Liver (tissue), 9 donors: ENCODE results near the gene RTL1. TPM values are rescaled to one million over a fixed set of nuclear protein-coding genes. Genes with fewer than 3 reads are reported as not detected.

Experiments used
- DNase-seq: peaks from one replicate; pipeline ENCODE4 v3.0.0-alpha.2; 2017; ENCODE audit warnings: low spot score
- H3K27ac ChIP-seq, 2 donors: one replicate each; pipeline ENCODE4 v1.7.0; 2013; ENCODE audit warnings: inconsistent platforms in 2 of 2, low read length in 2 of 2, control low read depth in 1 of 2, low read depth in 1 of 2, mild to moderate bottlenecking in 1 of 2
- H3K27me3 ChIP-seq, 4 donors: one replicate each; pipeline versions ENCODE4 v1.6.1 to v1.7.0; 2013; ENCODE audit warnings: low read length in 3 of 4, inconsistent platforms in 1 of 4, mild to moderate bottlenecking in 1 of 4, moderate library complexity in 1 of 4; ENCODE audit not compliant: control insufficient read depth in 4 of 4, insufficient read depth in 4 of 4
- H3K36me3 ChIP-seq, 4 donors: one replicate each; pipeline versions ENCODE4 v1.6.1 to v1.7.0; 2013; ENCODE audit warnings: low read length in 3 of 4, mild to moderate bottlenecking in 3 of 4, low read depth in 1 of 4, moderate library complexity in 1 of 4; ENCODE audit not compliant: control insufficient read depth in 4 of 4, insufficient read depth in 3 of 4
- H3K4me1 ChIP-seq, 4 donors: one replicate each; pipeline versions ENCODE4 v1.6.1 to v1.7.0; 2013; ENCODE audit warnings: low read length in 3 of 4, mild to moderate bottlenecking in 3 of 4, moderate library complexity in 1 of 4; ENCODE audit not compliant: control insufficient read depth in 4 of 4, insufficient read depth in 4 of 4
- H3K4me3 ChIP-seq, 3 donors: one replicate each; pipeline versions ENCODE4 v1.6.1 to v1.7.0; 2013; ENCODE audit warnings: low read length in 3 of 3, control low read depth in 1 of 3, low read depth in 1 of 3, mild to moderate bottlenecking in 1 of 3
- H3K9ac ChIP-seq, 2 donors: one replicate each; pipeline ENCODE4 v1.7.0; 2013; ENCODE audit warnings: low read length in 2 of 2, mild to moderate bottlenecking in 2 of 2, moderate library complexity in 2 of 2, control low read depth in 1 of 2, low read depth in 1 of 2
- H3K9me3 ChIP-seq, 4 donors: one replicate each; pipeline versions ENCODE4 v1.6.1 to v1.7.0; 2013; ENCODE audit warnings: low read length in 3 of 4; ENCODE audit not compliant: control insufficient read depth in 4 of 4
- CTCF ChIP-seq: fragments of 150-350 bp; IDR thresholded peaks from 2 replicates; pipeline ENCODE4 v1.5.1; 2017; ENCODE audit warnings: improper control_type of control experiment, low read depth, low read length; ENCODE audit not compliant: missing input control
- EGR1 ChIP-seq, 2 donors: IDR thresholded peaks; 2 replicates each; pipeline ENCODE4 v1.6.1; 2016 to 2018; ENCODE audit warnings: antibody characterized with exemption in 2 of 2, low read depth in 2 of 2
- GABPA ChIP-seq, 2 donors: IDR thresholded peaks in 1 of 2; conservative IDR thresholded peaks in 1 of 2; 2 replicates each; pipeline ENCODE4 v1.6.1; 2016; ENCODE audit warnings: antibody characterized with exemption in 2 of 2, mild to moderate bottlenecking in 1 of 2, moderate library complexity in 1 of 2
- HNF4G ChIP-seq: IDR thresholded peaks from 2 replicates; pipeline ENCODE4 v1.6.1; 2016; ENCODE audit warnings: antibody characterized with exemption
- MAX ChIP-seq: IDR thresholded peaks from 2 replicates; pipeline ENCODE4 v1.6.1; 2016; ENCODE audit warnings: antibody characterized with exemption
- RAD21 ChIP-seq, 2 donors: IDR thresholded peaks; 2 replicates each; pipeline ENCODE4 v1.6.1; 2016; ENCODE audit warnings: antibody characterized with exemption in 2 of 2, mild to moderate bottlenecking in 2 of 2
- RXRA ChIP-seq, 2 donors: IDR thresholded peaks; 2 replicates each; pipeline ENCODE4 v1.6.1; 2017 to 2018; ENCODE audit warnings: antibody characterized with exemption in 2 of 2, mild to moderate bottlenecking in 1 of 2
- TAF1 ChIP-seq: conservative IDR thresholded peaks from 2 replicates; pipeline ENCODE4 v1.6.1; 2016; ENCODE audit warnings: antibody characterized with exemption, mild to moderate bottlenecking
- YY1 ChIP-seq: IDR thresholded peaks from 2 replicates; pipeline ENCODE4 v1.6.1; 2016; ENCODE audit warnings: antibody characterized with exemption, mild to moderate bottlenecking
- ZBTB33 ChIP-seq: IDR thresholded peaks from 2 replicates; pipeline ENCODE4 v1.6.1; 2016; ENCODE audit warnings: antibody characterized with exemption
- WGBS: extraction: QIAGEN DNeasy Blood & Tissue Kit; methylation state at CpG from one replicate; pipeline ENCODE4 v1.1.7; 2013; 5-methylcytosine and 5-hydroxymethylcytosine counted together
- polyA plus RNA-seq, 2 donors: library from polyadenylated mRNA; stranded (reverse) in 1 of 2; unstranded in 1 of 2; fragments of 200-250 nt in 1 of 2; fragments of >200 nt in 1 of 2; fragmentation: Nextera tagmentation in 1 of 2; extraction: Ambion mirVana in 1 of 2; gene quantifications; one replicate each; pipeline versions ENCODE4 v1.2.1 to v1.2.3, GENCODE V29; 2013 to 2015
- total RNA-seq, 2 donors: library from RNA; depleted of rRNA; stranded (reverse); fragments of >200 nt; gene quantifications; one replicate each; pipeline ENCODE4 v1.2.3, GENCODE V29; 2014
- donor health status: healthy.
- donor health status: healthy.
- donor health status: healthy.
- donor health status: healthy.
- donor health status: healthy.

The RTL1 gene
- total and polyA plus RNA-seq, 4 donors = 0.04 to 0.05 TPM; not detected in 2

- Histone ChIP-seq H3K4me1 (no peaks in the 10 kb centered on the region), H3K9me3 (no peaks in the 10 kb centered on the region), H3K4me3 (no peak overlapping the region), H3K27ac (no peak overlapping the region), H3K27me3 (no peaks in the 10 kb centered on the region), H3K9ac (no peak overlapping the region), H3K36me3 (no peaks in the 10 kb centered on the region)
- WGBS = 71% methylated on average over 8 of the region's 8 CpGs
- no peak for DNase-seq
- no peak for TF ChIP-seq RAD21 (IDR thresholded peaks at IDR 0.05)
These were observed 44.7 kb downstream of the RTL1 start for GRCh38 chr14:100858838-100859220.

- Histone ChIP-seq H3K4me3 (no peak overlapping the region), H3K9ac (no peak overlapping the region), H3K27ac (no peak overlapping the region), H3K27me3 (no peaks in the 10 kb centered on the region), H3K36me3 (no peaks in the 10 kb centered on the region), H3K4me1 (no peaks in the 10 kb centered on the region), H3K9me3 (no peaks in the 10 kb centered on the region)
- DNase-seq = no peak
- 84% methylated on average over 17 of the region's 17 CpGs for WGBS
- TF ChIP-seq RAD21 (IDR thresholded peaks at IDR 0.05) (no peak), MAX (no peak), GABPA (IDR thresholded peaks at IDR 0.05 in 1 of 2, conservative IDR thresholded peaks at IDR 0.05 in 1 of 2) (no peak), TAF1 (no peak), CTCF (no peak), EGR1 (IDR thresholded peaks at IDR 0.05; ENCODE audit: low read depth in 2 of 2) (no peak), RXRA (IDR thresholded peaks at IDR 0.05) (no peak), YY1 (no peak)
These were observed 45.3 kb downstream of the RTL1 start for GRCh38 chr14:100857923-100858837.

GRCh38 chr14:100857233-100857922 is 46.1 kb downstream of the RTL1 start:
- no peak for DNase-seq
- H3K4me1 ChIP-seq = no peaks in the 10 kb centered on the region
- no peak overlapping the region for H3K4me3 ChIP-seq
- 61% methylated on average over 14 of the region's 14 CpGs for WGBS
- no peak overlapping the region for H3K27ac ChIP-seq
- no peaks in the 10 kb centered on the region for H3K36me3 ChIP-seq
- H3K27me3 ChIP-seq = no peaks in the 10 kb centered on the region
- TF ChIP-seq ZBTB33 (no peak), HNF4G (no peak)
- no peaks in the 10 kb centered on the region for H3K9me3 ChIP-seq
- no peak overlapping the region for H3K9ac ChIP-seq
